B cell (primary cell): ENCODE measurements around the gene KRTAP5-9.

Source experiments
- EZH2 ChIP-seq: IDR thresholded peaks from 2 replicates; pipeline ENCODE4 v1.6.1; 2012; ENCODE audit warnings: borderline replicate concordance, low read depth, mild to moderate bottlenecking, moderate library complexity, low read length; ENCODE audit not compliant: insufficient read depth, poor library complexity, severe bottlenecking
- TF ChIP-seq, protein P1 (sequence below): fragments of 200-600 bp; IDR thresholded peaks from one replicate; pipeline ENCODE4 v1.8.0; 2022; ENCODE audit warnings: antibody characterized with exemption, mild to moderate bottlenecking

DNA sequence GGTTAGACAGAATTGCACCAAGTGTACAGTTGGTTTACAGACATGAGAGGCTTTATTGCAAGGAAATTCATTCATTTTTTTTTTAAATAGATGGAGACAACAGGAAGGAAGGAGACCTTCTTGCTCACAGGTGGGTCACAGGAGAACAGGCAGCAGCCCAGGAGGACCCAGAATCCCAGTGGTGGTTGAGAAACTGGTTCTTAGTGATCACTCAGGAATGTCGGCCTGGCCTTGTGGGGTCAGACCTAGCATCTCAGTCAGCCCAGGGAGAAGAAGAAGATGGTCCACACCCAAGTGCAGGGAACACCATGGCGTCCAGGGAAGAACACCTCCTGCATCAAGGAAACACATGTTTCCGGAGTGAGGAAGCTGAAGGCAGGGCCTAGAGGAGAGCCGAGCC is 33.6 kb downstream of the KRTAP5-9 start:
- TF ChIP-seq, protein P1, sequence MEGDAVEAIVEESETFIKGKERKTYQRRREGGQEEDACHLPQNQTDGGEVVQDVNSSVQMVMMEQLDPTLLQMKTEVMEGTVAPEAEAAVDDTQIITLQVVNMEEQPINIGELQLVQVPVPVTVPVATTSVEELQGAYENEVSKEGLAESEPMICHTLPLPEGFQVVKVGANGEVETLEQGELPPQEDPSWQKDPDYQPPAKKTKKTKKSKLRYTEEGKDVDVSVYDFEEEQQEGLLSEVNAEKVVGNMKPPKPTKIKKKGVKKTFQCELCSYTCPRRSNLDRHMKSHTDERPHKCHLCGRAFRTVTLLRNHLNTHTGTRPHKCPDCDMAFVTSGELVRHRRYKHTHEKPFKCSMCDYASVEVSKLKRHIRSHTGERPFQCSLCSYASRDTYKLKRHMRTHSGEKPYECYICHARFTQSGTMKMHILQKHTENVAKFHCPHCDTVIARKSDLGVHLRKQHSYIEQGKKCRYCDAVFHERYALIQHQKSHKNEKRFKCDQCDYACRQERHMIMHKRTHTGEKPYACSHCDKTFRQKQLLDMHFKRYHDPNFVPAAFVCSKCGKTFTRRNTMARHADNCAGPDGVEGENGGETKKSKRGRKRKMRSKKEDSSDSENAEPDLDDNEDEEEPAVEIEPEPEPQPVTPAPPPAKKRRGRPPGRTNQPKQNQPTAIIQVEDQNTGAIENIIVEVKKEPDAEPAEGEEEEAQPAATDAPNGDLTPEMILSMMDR, result no peak
- TF ChIP-seq EZH2, result no peak
